ENCODE results near the gene ZNF70. TPM values are rescaled to one million over a fixed set of nuclear protein-coding genes. Genes with fewer than 3 reads are reported as not detected.

Gene ZNF70
- total and polyA plus RNA-seq, 10 of the 15 experiments (the other 5 are each of a cell fraction or from before 2014, with no cell fraction given), result 0.15 to 2.3 (median 0.85) TPM

DNA sequence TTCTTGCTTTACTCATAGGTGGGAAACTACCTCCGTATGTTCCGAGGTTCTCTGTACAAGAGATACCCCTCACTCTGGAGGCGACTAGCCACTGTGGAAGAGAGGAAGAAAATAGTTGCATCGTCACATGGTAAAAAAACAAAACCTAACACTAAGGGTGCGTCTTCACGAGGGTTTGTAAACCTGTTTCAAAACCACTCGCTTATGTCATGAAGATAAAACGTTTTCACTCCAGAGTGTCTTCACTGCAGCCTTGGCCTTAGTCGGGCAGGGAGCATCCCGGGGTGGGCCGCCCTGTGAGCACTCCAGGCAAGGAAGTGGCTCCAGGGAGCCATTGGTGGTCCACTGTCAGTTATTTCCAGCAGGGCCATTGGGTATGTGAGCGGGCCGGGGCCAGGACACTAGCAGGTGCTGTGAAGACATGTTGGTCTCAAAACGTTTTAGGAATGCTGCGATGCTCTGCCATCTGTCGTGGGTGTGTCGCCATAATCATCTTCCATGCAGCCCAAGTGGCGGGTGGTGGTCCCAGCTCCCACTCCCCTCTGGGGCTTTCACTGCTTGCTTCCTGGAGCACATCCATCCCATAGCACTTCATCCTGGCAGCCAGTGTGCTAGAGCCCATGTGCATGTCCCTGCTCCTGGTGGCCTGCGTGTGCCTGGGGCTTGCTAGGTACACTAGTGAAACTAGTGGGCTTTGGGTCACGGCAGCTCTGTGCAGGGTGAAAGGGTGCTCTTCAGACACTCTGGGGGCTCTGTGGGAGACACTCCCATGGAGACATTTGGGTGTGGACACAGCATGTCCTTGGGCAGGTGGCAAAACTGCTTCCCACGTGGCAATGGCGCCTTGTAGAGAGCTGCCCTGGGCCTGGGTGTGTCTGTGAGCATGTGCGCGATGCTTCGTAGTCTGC, 41.1 kb upstream of the ZNF70 start (continued):
- no peak for TF ChIP-seq NFXL1 (IDR thresholded peaks at IDR 0.05; ENCODE audit: borderline replicate concordance)
- TF ChIP-seq, protein P1, sequence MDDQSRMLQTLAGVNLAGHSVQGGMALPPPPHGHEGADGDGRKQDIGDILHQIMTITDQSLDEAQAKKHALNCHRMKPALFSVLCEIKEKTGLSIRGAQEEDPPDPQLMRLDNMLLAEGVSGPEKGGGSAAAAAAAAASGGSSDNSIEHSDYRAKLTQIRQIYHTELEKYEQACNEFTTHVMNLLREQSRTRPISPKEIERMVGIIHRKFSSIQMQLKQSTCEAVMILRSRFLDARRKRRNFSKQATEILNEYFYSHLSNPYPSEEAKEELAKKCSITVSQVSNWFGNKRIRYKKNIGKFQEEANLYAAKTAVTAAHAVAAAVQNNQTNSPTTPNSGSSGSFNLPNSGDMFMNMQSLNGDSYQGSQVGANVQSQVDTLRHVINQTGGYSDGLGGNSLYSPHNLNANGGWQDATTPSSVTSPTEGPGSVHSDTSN (IDR thresholded peaks at IDR 0.05; ENCODE audit: insufficient replicate concordance, low read depth, low read length), result no peak

DNA sequence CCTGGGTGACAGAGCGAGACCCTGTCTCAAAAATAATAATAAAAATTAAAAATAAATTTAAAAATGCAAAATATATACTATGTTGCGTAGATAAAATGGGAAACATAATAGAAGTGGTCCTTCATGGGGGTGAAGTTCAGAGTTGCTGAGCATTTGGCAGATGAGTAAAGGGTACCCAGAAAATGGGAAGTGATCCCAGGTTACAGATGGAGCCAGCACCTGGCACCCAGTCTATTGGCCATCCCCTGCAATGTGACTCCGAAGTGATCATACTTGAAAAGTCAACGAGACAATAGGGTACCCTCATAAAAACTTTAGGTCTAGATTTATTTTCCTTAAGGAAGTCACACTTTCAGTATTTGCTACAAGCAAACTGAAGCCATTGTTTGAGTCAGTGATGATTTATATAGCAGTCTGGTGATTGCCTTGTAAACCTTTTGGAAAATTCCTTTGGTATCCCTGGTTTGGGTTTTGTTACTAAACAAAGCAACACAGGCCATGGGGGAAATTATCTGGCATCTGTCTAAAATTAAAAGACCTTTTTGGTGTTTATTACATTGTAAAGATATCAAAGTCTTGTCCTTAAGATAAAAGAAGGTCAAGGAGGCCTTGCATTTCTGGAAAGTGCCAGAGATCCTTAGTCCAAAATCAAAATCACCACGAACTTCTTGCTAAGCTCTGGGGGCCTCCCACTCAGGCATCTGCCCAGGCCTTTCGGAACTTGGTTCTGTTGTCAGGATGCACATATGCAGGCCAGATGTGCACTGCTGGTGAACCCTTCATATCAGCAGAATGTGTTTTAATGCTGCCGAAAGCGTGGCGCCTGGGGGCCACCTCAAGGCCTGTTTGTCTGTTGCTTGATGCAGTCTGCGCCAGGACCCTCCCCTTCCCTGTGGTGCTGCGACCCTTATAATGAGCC, 40.2 kb upstream of the ZNF70 start:
- no peak for DNase-seq (ENCODE audit: low read depth, low spot score)
- Histone ChIP-seq H4K20me1 (ENCODE audit: control insufficient read depth, insufficient read depth) (0 out of 2 replicates have a peak, but pooled peaks cover 4% of the 10 kb centered on the region), H3K4me1 (ENCODE audit: control insufficient read depth, insufficient read depth, low read length) (peaks cover 11% of the 10 kb centered on the region), H3K79me2 (ENCODE audit: control insufficient read depth, insufficient read depth, low read length) (peaks cover 50% of the 10 kb centered on the region), H3K9me3 (replicated peaks; ENCODE audit: control insufficient read depth, insufficient read depth, low read length) (no peaks in the 10 kb centered on the region), H3K36me3 (ENCODE audit: control insufficient read depth in 2 of 2, insufficient read depth in 2 of 2, low read length in 1 of 2) (peaks cover 14 to 17% of the 10 kb centered on the region in 2 experiments), H3K9ac (ENCODE audit: control insufficient read depth, insufficient read depth, low read length) (no peak overlapping the region), H3K27ac (ENCODE audit: control insufficient read depth, insufficient read depth) (no peak overlapping the region), H3K27me3 (replicated peaks in 1 of 2; ENCODE audit: control insufficient read depth in 2 of 2, insufficient read depth in 2 of 2, low read length in 1 of 2) (no peaks in the 10 kb centered on the region), H3K4me3 (no peak overlapping the region), H3K4me2 (ENCODE audit: control insufficient read depth, insufficient read depth) (no peak overlapping the region), H2AFZ (ENCODE audit: control insufficient read depth, low read depth, low read length) (no peak overlapping the region)
- POLR2A ChIA-PET, result no interaction called here
- RAD21 ChIA-PET (ENCODE audit: unreplicated experiment), result interaction anchor here (1.5 kb wide), 1 partner anchor 55 kb away, joined by 3 read pairs; no protein-coding TSS in a partner anchor
- intact Hi-C loops (cut with micrococcal nuclease; ENCODE audit: unreplicated experiment) (no loop called here), in situ Hi-C loops (cut with MboI) (no loop called here)
- SMC1A ChIA-PET (ENCODE audit: uncharacterized antibody, unreplicated experiment), result no interaction called here
- no peak for FAIRE-seq
- no TSS peak for BruUV-seq (replicated peaks)
- CTCF ChIA-PET, result no interaction called here
- WGBS (ENCODE audit: insufficient coverage, insufficient replicate concordance, low lambda C conversion rate, missing lambda C conversion rate), result 76% methylated on average over 11 of the region's 11 CpGs
- TF ChIP-seq, protein P2, sequence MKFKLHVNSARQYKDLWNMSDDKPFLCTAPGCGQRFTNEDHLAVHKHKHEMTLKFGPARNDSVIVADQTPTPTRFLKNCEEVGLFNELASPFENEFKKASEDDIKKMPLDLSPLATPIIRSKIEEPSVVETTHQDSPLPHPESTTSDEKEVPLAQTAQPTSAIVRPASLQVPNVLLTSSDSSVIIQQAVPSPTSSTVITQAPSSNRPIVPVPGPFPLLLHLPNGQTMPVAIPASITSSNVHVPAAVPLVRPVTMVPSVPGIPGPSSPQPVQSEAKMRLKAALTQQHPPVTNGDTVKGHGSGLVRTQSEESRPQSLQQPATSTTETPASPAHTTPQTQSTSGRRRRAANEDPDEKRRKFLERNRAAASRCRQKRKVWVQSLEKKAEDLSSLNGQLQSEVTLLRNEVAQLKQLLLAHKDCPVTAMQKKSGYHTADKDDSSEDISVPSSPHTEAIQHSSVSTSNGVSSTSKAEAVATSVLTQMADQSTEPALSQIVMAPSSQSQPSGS (IDR thresholded peaks at IDR 0.05; ENCODE audit: low read length), result no peak
- TF ChIP-seq SIX5 (IDR thresholded peaks at IDR 0.05; ENCODE audit: low read depth, low read length, severe bottlenecking) (no peak), SPI1 (IDR thresholded peaks at IDR 0.05; ENCODE audit: borderline replicate concordance, insufficient read depth, low read depth, low read length) (peak; percentile 56; the same call in 1 of the 2 replicates), YY1 (IDR thresholded peaks at IDR 0.05; ENCODE audit: low read depth, low read length) (no peak), NFXL1 (IDR thresholded peaks at IDR 0.05; ENCODE audit: borderline replicate concordance) (no peak), CREB1 (IDR thresholded peaks at IDR 0.05; ENCODE audit: low read depth) (no peak)
- TF ChIP-seq, protein P3, sequence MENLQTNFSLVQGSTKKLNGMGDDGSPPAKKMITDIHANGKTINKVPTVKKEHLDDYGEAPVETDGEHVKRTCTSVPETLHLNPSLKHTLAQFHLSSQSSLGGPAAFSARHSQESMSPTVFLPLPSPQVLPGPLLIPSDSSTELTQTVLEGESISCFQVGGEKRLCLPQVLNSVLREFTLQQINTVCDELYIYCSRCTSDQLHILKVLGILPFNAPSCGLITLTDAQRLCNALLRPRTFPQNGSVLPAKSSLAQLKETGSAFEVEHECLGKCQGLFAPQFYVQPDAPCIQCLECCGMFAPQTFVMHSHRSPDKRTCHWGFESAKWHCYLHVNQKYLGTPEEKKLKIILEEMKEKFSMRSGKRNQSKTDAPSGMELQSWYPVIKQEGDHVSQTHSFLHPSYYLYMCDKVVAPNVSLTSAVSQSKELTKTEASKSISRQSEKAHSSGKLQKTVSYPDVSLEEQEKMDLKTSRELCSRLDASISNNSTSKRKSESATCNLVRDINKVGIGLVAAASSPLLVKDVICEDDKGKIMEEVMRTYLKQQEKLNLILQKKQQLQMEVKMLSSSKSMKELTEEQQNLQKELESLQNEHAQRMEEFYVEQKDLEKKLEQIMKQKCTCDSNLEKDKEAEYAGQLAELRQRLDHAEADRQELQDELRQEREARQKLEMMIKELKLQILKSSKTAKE (IDR thresholded peaks at IDR 0.05; ENCODE audit: low read depth, poor library complexity, severe bottlenecking), result no peak
- no peak for ATAC-seq
